ENCODE measurements around the gene DGLUCY. TPM values are rescaled to one million over a fixed set of nuclear protein-coding genes. Genes with fewer than 3 reads are reported as not detected.

Gene DGLUCY
- total and polyA plus RNA-seq, 2 of the 8 experiments (the other 6 are each of a cell fraction or from before 2014, with no cell fraction given): 24.9 to 31.8 TPM

- CTCF ChIA-PET (ENCODE audit: partially characterized antibody): interaction anchor here (1.5 to 3.3 kb wide), 3 partner anchors 34 to 76 kb away, joined by 5 to 11 read pairs (median 5); no protein-coding TSS in a partner anchor
- H3K14ac ChIP-seq (ENCODE audit: insufficient read length): no peak overlapping the region
These were observed 97.1 kb downstream of the DGLUCY start for GRCh38 chr14:91211017-91211416.

More at GRCh38 chr14:91211017-91211416, 97.1 kb downstream of the DGLUCY start:
- Histone ChIP-seq H4K5ac (ENCODE audit: insufficient read length, low read depth, low read length) (no peak overlapping the region), H3K27me3 (replicated peaks in 1 of 4; ENCODE audit: control insufficient read depth in 3 of 4, extremely low read depth in 1 of 4, insufficient read depth in 3 of 4, low read length in 3 of 4) (no peaks in the 10 kb centered on the region), H2BK15ac (ENCODE audit: low read length) (no peak overlapping the region), H2BK120ac (replicated peaks; ENCODE audit: low read depth, low read length) (no peak overlapping the region), H3K79me1 (ENCODE audit: low read depth, low read length) (no peaks in the 10 kb centered on the region), H4K20me1 (replicated peaks in 1 of 2; ENCODE audit: control insufficient read depth in 1 of 2, insufficient read depth in 2 of 2, low read length in 2 of 2) (no peaks in the 10 kb centered on the region), H3K23me2 (ENCODE audit: low read depth, low read length) (no peaks in the 10 kb centered on the region), H4K8ac (ENCODE audit: extremely low read depth, insufficient read depth, low read length) (no peak overlapping the region), H2BK12ac (ENCODE audit: low read depth, low read length) (no peak overlapping the region), H3K23ac (ENCODE audit: insufficient read length) (no peak overlapping the region), H3K9me3 (ENCODE audit: insufficient read depth in 2 of 2, low read depth in 1 of 2, low read length in 1 of 2) (no peaks in the 10 kb centered on the region), H3K4me1 (replicated peaks in 1 of 4; ENCODE audit: control insufficient read depth in 3 of 4, insufficient read depth in 4 of 4, low read length in 3 of 4) (no peaks in the 10 kb centered on the region), H3K4me2 (ENCODE audit: insufficient read depth in 1 of 2, low read depth in 2 of 2, low read length in 2 of 2) (no peak overlapping the region), H3K4ac (replicated peaks; ENCODE audit: insufficient read length, low read depth, low read length) (no peak overlapping the region), H3K9ac (replicated peaks in 1 of 4; ENCODE audit: extremely low read depth in 1 of 4, low read depth in 3 of 4, low read length in 3 of 4) (no peak overlapping the region), H3K18ac (ENCODE audit: extremely low read depth, low read length) (no peak overlapping the region), H3K4me3 (ENCODE audit: extremely low read depth in 1 of 4, insufficient read depth in 2 of 4, low read depth in 3 of 4, low read length in 4 of 4) (no peak overlapping the region), H3K79me2 (ENCODE audit: control insufficient read depth in 1 of 2, insufficient read depth in 2 of 2, low read length in 2 of 2) (no peaks in the 10 kb centered on the region), H2AK5ac (ENCODE audit: low read depth, low read length) (no peak overlapping the region), H3K36me3 (ENCODE audit: control insufficient read depth in 2 of 4, insufficient read depth in 4 of 4, low read length in 3 of 4) (peaks cover 0 to 17% (median under 1%) of the 10 kb centered on the region in 4 experiments; a peak in 3 of 8 replicates), H2BK5ac (ENCODE audit: low read depth, low read length) (no peak overlapping the region), H2AFZ (ENCODE audit: low read length) (no peak overlapping the region), H3K27ac (ENCODE audit: low read depth, low read length) (no peak overlapping the region), H4K91ac (replicated peaks; ENCODE audit: insufficient read length, low read length) (no peak overlapping the region), H2BK20ac (ENCODE audit: low read length) (no peak overlapping the region), H3K56ac (replicated peaks; ENCODE audit: insufficient read length, low read depth, low read length) (no peak overlapping the region)
- 91% methylated on average over 2 of the region's 2 CpGs; no CpG with 5 or more reads in 1 of the 2 experiments for WGBS, 2 experiments (ENCODE audit: extremely low coverage in 1 of 2, insufficient coverage in 1 of 2, insufficient read length in 1 of 2, insufficient replicate concordance in 2 of 2, low coverage in 1 of 2, low lambda C conversion rate in 2 of 2, missing lambda C conversion rate in 1 of 2)
- TF ChIP-seq YY1 (IDR thresholded peaks at IDR 0.05; ENCODE audit: low read depth, low read length): no peak
- TF ChIP-seq USF2 (IDR thresholded peaks at IDR 0.05; ENCODE audit: low read length): no peak
- no peak for TF ChIP-seq CHD2 (IDR thresholded peaks at IDR 0.05; ENCODE audit: low read length)
- no peak for TF ChIP-seq CTBP2 (IDR thresholded peaks at IDR 0.05; ENCODE audit: borderline replicate concordance, insufficient read depth, insufficient read length, low read length)
- FAIRE-seq (no peak), DNase-seq (ENCODE audit: low read depth in 1 of 2, low spot score in 2 of 2) (no peak)
- POLR2A ChIA-PET (ENCODE audit: partially characterized antibody): no interaction called here
